ENCODE results near the gene LTF. TPM values are rescaled to one million over a fixed set of nuclear protein-coding genes. Genes with fewer than 3 reads are reported as not detected.

LTF gene
- total RNA-seq, 1 donor from 2014 or later: not detected

- no peaks in the 10 kb centered on the region for H3K9me3 Mint-ChIP-seq
- intact Hi-C loops (cut with micrococcal nuclease): no loop called here
- no peaks in the 10 kb centered on the region for H3K36me3 Mint-ChIP-seq (ENCODE audit: low read depth)
- ChIA-PET CTCF (interaction anchor here (1.0 to 1.4 kb wide), 4 partner anchors 12 to 88 kb away, joined by 3 to 4 read pairs (median 4); no protein-coding TSS in a partner anchor), POLR2A (no interaction called here)
- peaks cover 8% of the 10 kb centered on the region for H3K27me3 Mint-ChIP-seq
- peaks cover 3% of the 10 kb centered on the region for H3K4me1 Mint-ChIP-seq
- ATAC-seq (ENCODE audit: low read depth) (no peak), DNase-seq (no peak)
- no peak overlapping the region for H3K4me3 Mint-ChIP-seq
- H3K27ac Mint-ChIP-seq: no peak overlapping the region
- TF ChIP-seq CTCF (IDR thresholded peaks at IDR 0.05): no peak
Observed at GRCh38 chr3:46449755-46450552, 14.8 kb downstream of the LTF start.

GRCh38 chr3:46448721-46449120 is 16.0 kb downstream of the LTF start:
- Mint-ChIP-seq H3K27ac (no peak overlapping the region), H3K4me3 (no peak overlapping the region), H3K36me3 (ENCODE audit: low read depth) (no peaks in the 10 kb centered on the region), H3K9me3 (no peaks in the 10 kb centered on the region), H3K4me1 (peaks cover 2% of the 10 kb centered on the region), H3K27me3 (peaks cover 8% of the 10 kb centered on the region)
- intact Hi-C loops (cut with micrococcal nuclease): no loop called here
- TF ChIP-seq CTCF (IDR thresholded peaks at IDR 0.05): no peak
- CTCF ChIA-PET: interaction anchor here (0.5 to 1.4 kb wide), 2 partner anchors 90 to 1067 kb away, joined by 3 read pairs; no protein-coding TSS in a partner anchor
- no peak for DNase-seq
- no peak for ATAC-seq (ENCODE audit: low read depth)
- POLR2A ChIA-PET: no interaction called here

DNA sequence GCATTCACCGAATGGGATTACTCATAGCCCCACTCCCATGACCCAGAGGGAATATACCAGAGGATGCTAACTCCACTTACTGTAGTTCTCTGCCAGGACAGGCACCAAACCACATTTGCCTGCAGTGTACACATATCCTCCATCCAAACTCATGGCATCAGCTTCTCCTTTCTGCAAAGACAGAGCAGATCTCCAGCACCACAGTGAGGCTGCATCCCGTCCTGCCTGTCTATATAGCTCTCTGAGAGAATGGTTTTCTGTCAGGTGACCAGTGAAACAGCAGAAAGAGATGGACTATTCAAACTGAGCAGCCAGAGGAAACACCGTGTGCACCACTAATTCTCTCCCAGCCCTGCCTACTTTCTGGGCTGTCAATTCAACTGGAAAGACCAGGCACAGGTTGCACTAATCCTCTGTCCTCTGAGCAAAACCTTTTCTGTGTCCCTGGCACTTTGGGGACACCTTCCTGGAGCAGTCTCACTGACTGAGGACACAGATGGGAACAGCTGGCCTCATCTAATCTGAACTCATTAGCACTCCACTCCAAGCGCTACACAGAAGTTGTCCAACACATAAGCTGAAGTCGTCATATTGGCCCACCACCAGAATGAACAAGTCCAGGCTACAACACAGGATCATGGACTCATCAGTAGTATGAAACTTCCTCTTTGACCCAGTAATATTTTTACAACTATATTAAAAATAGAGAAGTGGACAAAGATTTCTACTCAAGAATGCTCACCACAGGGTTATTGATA is 17.3 kb downstream of the LTF start:
- CTCF ChIA-PET: no interaction called here
- DNase-seq: no peak
- intact Hi-C loops (cut with micrococcal nuclease): no loop called here
- no peak for ATAC-seq (ENCODE audit: low read depth)
- Mint-ChIP-seq H3K4me1 (peaks cover 3% of the 10 kb centered on the region), H3K9me3 (no peaks in the 10 kb centered on the region), H3K4me3 (no peak overlapping the region), H3K27ac (no peak overlapping the region), H3K27me3 (peaks cover 4% of the 10 kb centered on the region), H3K36me3 (ENCODE audit: low read depth) (no peaks in the 10 kb centered on the region)
- no peak for TF ChIP-seq CTCF (IDR thresholded peaks at IDR 0.05)
- POLR2A ChIA-PET: no interaction called here

DNA sequence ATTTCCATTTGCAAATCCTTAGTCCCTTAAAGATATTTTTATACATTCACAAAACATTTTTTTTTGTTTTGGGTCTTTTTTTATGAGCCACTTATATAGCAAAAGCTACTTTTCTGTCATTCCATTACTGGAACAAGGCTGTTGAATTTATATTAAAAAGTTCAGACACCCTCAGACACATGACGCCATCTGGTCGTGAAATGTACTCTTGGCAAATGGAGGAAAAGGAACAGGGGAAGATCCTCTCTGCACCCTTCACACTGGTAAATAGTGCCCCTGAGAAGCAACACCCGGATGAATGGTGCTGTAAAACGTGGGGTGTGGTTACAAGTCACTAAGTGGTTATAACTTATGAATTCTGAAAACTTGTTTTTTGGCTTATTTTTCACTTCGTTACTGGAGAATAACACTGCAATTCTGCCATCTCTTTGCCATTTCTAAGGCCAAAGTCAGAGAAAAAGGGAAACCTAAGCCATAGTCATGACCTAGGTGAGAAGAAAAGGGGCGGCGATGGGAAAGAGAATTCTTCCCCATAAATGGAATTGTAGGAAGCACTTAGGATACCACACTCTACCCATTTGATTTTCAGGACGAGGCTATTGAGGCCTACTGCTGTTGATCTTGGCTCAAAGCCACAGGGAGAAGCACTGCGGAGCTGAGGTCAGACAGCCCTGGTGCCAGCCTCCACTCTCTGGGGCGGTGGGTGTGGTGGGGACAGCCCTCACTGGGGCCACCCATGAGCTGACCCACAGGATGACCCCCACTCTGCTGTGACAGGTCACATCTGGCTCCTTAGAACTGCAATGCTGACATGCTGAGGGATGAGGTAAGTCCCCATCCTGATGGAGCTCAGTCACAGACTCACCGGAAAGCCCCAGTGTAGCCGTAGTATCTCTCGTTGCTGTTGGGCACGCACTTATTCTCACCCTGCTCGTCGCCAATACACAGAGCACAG is 21.9 kb downstream of the LTF start:
- DNase-seq (no peak), ATAC-seq (ENCODE audit: low read depth) (no peak)
- Mint-ChIP-seq H3K4me1 (peaks cover 39% of the 10 kb centered on the region), H3K36me3 (ENCODE audit: low read depth) (no peaks in the 10 kb centered on the region), H3K27ac (no peak overlapping the region), H3K27me3 (no peaks in the 10 kb centered on the region), H3K9me3 (no peaks in the 10 kb centered on the region), H3K4me3 (no peak overlapping the region)
- TF ChIP-seq CTCF (IDR thresholded peaks at IDR 0.05): no peak
- intact Hi-C loops (cut with micrococcal nuclease): loop anchor here (1.0 to 5.0 kb wide), 5 partner anchors 61 to 682 kb away; no protein-coding TSS in a partner anchor
- ChIA-PET POLR2A (no interaction called here), CTCF (interaction anchor here (0.6 to 2.1 kb wide), 11 partner anchors 22 to 504 kb away, joined by 3 to 9 read pairs (median 3); partner anchors contain the start of gene CCR5)

All from activated B cell treated with CpG ODN at 0.5 μM for 24 hours (primary cell).